ENCODE data around the gene CST4. TPM values are rescaled to one million over a fixed set of nuclear protein-coding genes. Genes with fewer than 3 reads are reported as not detected.

Gene CST4
- total RNA-seq, 1 experiment from 2014 or later, result not detected

DNA sequence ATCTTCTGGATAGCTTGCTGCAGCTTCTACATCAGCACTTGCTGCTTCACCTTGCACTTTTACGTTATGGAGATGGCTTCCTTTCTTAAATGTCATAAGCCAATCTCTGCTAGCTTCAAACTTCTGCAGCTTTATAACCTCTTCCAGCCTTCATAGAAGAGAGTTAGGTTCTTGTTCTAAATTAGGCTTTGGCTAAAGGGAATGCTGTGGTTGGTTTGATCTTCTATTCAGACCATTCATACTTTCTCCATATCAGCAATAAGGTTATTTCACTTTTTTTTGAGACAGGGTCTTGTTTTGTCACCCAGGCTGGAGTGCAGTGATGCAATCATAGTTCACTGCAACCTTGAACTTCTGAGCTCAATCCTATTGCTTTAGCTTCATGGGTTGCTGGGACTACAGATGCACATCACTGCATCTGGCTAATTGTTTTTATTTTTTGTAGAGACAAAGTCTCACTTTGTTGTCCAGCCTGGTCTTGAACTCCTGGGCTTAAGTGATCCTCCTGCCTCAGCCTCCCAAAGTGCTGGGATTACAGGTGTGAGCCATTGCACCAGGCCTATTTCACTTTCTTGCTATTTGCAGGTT lies 38.9 kb downstream of the CST4 start:
- Histone ChIP-seq H3K4me2 (ENCODE audit: low read depth, low read length, poor library complexity, severe bottlenecking) (no peak overlapping the region), H2AFZ (ENCODE audit: low read length) (no peak overlapping the region), H3K79me2 (ENCODE audit: low read length) (no peaks in the 10 kb centered on the region), H3K27ac (ENCODE audit: low read length) (no peak overlapping the region), H3K9ac (ENCODE audit: low read length) (no peak overlapping the region), H3K27me3 (ENCODE audit: low read length) (no peaks in the 10 kb centered on the region), H4K20me1 (ENCODE audit: insufficient read depth, low read depth, low read length) (no peaks in the 10 kb centered on the region), H3K4me3 (ENCODE audit: low read length) (no peak overlapping the region), H3K9me2 (replicated peaks; ENCODE audit: insufficient read depth, low read length) (no peaks in the 10 kb centered on the region), H3K4me1 (ENCODE audit: low read length) (no peaks in the 10 kb centered on the region), H3K9me3 (ENCODE audit: low read length) (no peaks in the 10 kb centered on the region), H3K36me3 (ENCODE audit: insufficient read depth, low read length) (no peaks in the 10 kb centered on the region)
- DNase-seq, result no peak

DNA sequence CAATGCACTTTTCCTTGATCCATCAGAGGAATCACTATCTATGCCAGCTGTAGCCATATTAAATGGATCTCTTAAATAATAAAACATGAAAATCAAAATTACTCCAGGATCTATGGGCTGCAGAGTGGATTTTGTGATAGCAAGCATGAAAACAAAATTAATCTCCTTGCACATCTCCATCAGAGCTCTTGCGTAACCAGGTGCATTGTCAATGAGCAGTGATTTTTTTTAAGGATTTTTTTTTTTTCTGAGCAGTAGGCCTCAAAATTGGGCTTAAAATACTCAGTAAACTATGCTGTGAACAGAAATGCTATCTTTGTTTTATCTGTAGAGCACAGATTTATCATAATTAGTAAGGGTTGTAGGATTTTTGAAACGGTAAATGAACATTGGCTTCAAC lies 39.6 kb downstream of the CST4 start:
- Histone ChIP-seq H3K27ac (ENCODE audit: low read length) (no peak overlapping the region), H3K79me2 (ENCODE audit: low read length) (no peaks in the 10 kb centered on the region), H2AFZ (ENCODE audit: low read length) (no peak overlapping the region), H3K27me3 (ENCODE audit: low read length) (no peaks in the 10 kb centered on the region), H3K4me1 (ENCODE audit: low read length) (no peaks in the 10 kb centered on the region), H3K4me2 (ENCODE audit: low read depth, low read length, poor library complexity, severe bottlenecking) (no peak overlapping the region), H3K4me3 (ENCODE audit: low read length) (no peak overlapping the region), H3K9me2 (replicated peaks; ENCODE audit: insufficient read depth, low read length) (no peaks in the 10 kb centered on the region), H4K20me1 (ENCODE audit: insufficient read depth, low read depth, low read length) (no peaks in the 10 kb centered on the region), H3K9me3 (ENCODE audit: low read length) (no peaks in the 10 kb centered on the region), H3K9ac (ENCODE audit: low read length) (no peak overlapping the region), H3K36me3 (ENCODE audit: insufficient read depth, low read length) (no peaks in the 10 kb centered on the region)
- DNase-seq, result no peak

DNA sequence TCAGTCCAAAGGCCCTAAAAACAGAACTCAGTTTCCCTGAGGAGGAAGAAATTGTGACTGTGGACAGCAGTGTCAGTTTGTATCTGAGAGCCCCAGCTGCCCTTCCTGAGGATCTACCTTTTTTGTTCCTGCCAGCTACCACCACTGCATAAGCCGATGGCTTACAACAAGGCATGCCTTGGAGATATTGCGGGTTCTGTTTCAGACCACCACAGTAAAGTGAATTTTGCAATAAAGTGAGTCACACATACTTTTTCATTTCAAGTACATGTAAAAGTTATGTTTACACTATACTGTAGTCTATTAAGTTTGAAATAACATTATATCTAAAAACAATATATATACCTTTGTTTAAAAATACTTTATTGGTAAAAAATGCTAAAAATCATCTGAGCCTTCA lies 41.5 kb downstream of the CST4 start:
- Histone ChIP-seq H3K79me2 (ENCODE audit: low read length) (no peaks in the 10 kb centered on the region), H3K9ac (ENCODE audit: low read length) (no peak overlapping the region), H3K27me3 (ENCODE audit: low read length) (no peaks in the 10 kb centered on the region), H3K4me2 (ENCODE audit: low read depth, low read length, poor library complexity, severe bottlenecking) (no peak overlapping the region), H3K9me3 (ENCODE audit: low read length) (no peaks in the 10 kb centered on the region), H3K9me2 (replicated peaks; ENCODE audit: insufficient read depth, low read length) (no peaks in the 10 kb centered on the region), H2AFZ (ENCODE audit: low read length) (no peak overlapping the region), H3K36me3 (ENCODE audit: insufficient read depth, low read length) (no peaks in the 10 kb centered on the region), H3K4me1 (ENCODE audit: low read length) (no peaks in the 10 kb centered on the region), H3K4me3 (ENCODE audit: low read length) (no peak overlapping the region), H4K20me1 (ENCODE audit: insufficient read depth, low read depth, low read length) (no peaks in the 10 kb centered on the region), H3K27ac (ENCODE audit: low read length) (no peak overlapping the region)
- DNase-seq, result no peak

GRCh38 chr20:23646106-23646873 lies 42.5 kb downstream of the CST4 start:
- Histone ChIP-seq H3K9me2 (replicated peaks; ENCODE audit: insufficient read depth, low read length) (no peaks in the 10 kb centered on the region), H3K4me1 (ENCODE audit: low read length) (no peaks in the 10 kb centered on the region), H3K36me3 (ENCODE audit: insufficient read depth, low read length) (no peaks in the 10 kb centered on the region), H3K4me3 (ENCODE audit: low read length) (no peak overlapping the region), H3K27ac (ENCODE audit: low read length) (no peak overlapping the region), H3K4me2 (ENCODE audit: low read depth, low read length, poor library complexity, severe bottlenecking) (no peak overlapping the region), H3K27me3 (ENCODE audit: low read length) (no peaks in the 10 kb centered on the region), H3K9me3 (ENCODE audit: low read length) (no peaks in the 10 kb centered on the region), H3K79me2 (ENCODE audit: low read length) (no peaks in the 10 kb centered on the region), H2AFZ (ENCODE audit: low read length) (no peak overlapping the region), H4K20me1 (ENCODE audit: insufficient read depth, low read depth, low read length) (no peaks in the 10 kb centered on the region), H3K9ac (ENCODE audit: low read length) (no peak overlapping the region)
- DNase-seq, result no peak

DNA sequence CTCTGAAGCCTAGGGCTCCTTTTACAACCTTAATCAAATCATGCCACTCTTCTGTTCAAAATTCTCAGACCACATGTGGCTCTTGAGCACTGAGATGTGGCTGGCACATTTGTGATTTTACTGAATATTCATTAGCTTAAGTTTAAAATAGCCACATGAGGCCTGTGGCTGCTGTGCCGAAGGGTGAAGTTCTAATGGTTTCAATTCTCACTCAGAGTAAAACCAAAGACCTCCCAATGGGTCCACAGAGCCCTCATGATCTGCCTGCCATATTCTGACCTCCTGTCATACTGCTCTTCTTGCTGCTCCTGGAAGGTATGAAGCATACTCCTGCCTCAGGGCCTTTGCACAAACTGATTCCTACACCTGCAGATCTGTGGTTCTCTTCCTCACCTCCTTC lies 43.3 kb downstream of the CST4 start:
- Histone ChIP-seq H3K4me2 (ENCODE audit: low read depth, low read length, poor library complexity, severe bottlenecking) (no peak overlapping the region), H3K27me3 (ENCODE audit: low read length) (no peaks in the 10 kb centered on the region), H3K9me2 (replicated peaks; ENCODE audit: insufficient read depth, low read length) (no peaks in the 10 kb centered on the region), H3K79me2 (ENCODE audit: low read length) (no peaks in the 10 kb centered on the region), H4K20me1 (ENCODE audit: insufficient read depth, low read depth, low read length) (no peaks in the 10 kb centered on the region), H3K9ac (ENCODE audit: low read length) (no peak overlapping the region), H3K27ac (ENCODE audit: low read length) (no peak overlapping the region), H3K36me3 (ENCODE audit: insufficient read depth, low read length) (no peaks in the 10 kb centered on the region), H3K9me3 (ENCODE audit: low read length) (no peaks in the 10 kb centered on the region), H3K4me1 (ENCODE audit: low read length) (no peaks in the 10 kb centered on the region), H3K4me3 (ENCODE audit: low read length) (no peak overlapping the region), H2AFZ (ENCODE audit: low read length) (no peak overlapping the region)
- DNase-seq, result no peak

- Histone ChIP-seq H4K20me1 (ENCODE audit: insufficient read depth, low read depth, low read length) (no peaks in the 10 kb centered on the region), H3K27ac (ENCODE audit: low read length) (no peak overlapping the region), H3K9ac (ENCODE audit: low read length) (no peak overlapping the region), H3K4me3 (ENCODE audit: low read length) (no peak overlapping the region), H3K9me3 (ENCODE audit: low read length) (no peaks in the 10 kb centered on the region), H3K27me3 (ENCODE audit: low read length) (no peaks in the 10 kb centered on the region), H3K4me1 (ENCODE audit: low read length) (no peaks in the 10 kb centered on the region), H3K4me2 (ENCODE audit: low read depth, low read length, poor library complexity, severe bottlenecking) (no peak overlapping the region), H3K36me3 (ENCODE audit: insufficient read depth, low read length) (no peaks in the 10 kb centered on the region), H3K9me2 (replicated peaks; ENCODE audit: insufficient read depth, low read length) (no peaks in the 10 kb centered on the region), H2AFZ (ENCODE audit: low read length) (no peak overlapping the region), H3K79me2 (ENCODE audit: low read length) (no peaks in the 10 kb centered on the region)
- DNase-seq, result no peak
Measured at GRCh38 chr20:23644164-23644563, 44.7 kb downstream of the CST4 start.

DNA sequence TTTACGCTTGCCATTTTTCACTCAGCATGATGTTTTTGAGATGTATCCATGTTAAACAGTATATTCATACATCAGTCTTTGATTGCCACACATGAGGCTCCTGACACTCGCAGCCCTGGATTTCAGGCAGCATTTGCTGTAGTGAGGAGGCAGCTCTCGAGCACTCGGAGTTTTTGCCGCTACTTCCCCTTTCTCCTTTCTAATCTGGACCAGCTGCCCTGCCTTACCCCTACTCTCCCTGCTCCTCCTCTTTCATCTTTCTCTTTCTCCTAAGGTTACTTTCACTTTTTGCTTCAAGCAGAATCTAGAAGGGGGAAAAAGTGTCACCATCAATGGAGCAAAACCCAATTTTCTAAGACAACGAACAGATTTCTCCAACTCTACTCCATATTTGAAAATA lies 45.2 kb downstream of the CST4 start:
- Histone ChIP-seq H4K20me1 (ENCODE audit: insufficient read depth, low read depth, low read length) (no peaks in the 10 kb centered on the region), H3K27me3 (ENCODE audit: low read length) (no peaks in the 10 kb centered on the region), H3K4me3 (ENCODE audit: low read length) (no peak overlapping the region), H3K4me1 (ENCODE audit: low read length) (no peaks in the 10 kb centered on the region), H3K27ac (ENCODE audit: low read length) (no peak overlapping the region), H3K9me3 (ENCODE audit: low read length) (no peaks in the 10 kb centered on the region), H3K36me3 (ENCODE audit: insufficient read depth, low read length) (no peaks in the 10 kb centered on the region), H3K79me2 (ENCODE audit: low read length) (no peaks in the 10 kb centered on the region), H3K9ac (ENCODE audit: low read length) (no peak overlapping the region), H3K9me2 (replicated peaks; ENCODE audit: insufficient read depth, low read length) (no peaks in the 10 kb centered on the region), H3K4me2 (ENCODE audit: low read depth, low read length, poor library complexity, severe bottlenecking) (no peak overlapping the region), H2AFZ (ENCODE audit: low read length) (no peak overlapping the region)
- DNase-seq, result no peak

GRCh38 chr20:23641936-23642751 lies 46.7 kb downstream of the CST4 start:
- Histone ChIP-seq H3K27ac (ENCODE audit: low read length) (no peak overlapping the region), H3K4me2 (ENCODE audit: low read depth, low read length, poor library complexity, severe bottlenecking) (no peak overlapping the region), H2AFZ (ENCODE audit: low read length) (no peak overlapping the region), H3K4me3 (ENCODE audit: low read length) (no peak overlapping the region), H4K20me1 (ENCODE audit: insufficient read depth, low read depth, low read length) (no peaks in the 10 kb centered on the region), H3K9me3 (ENCODE audit: low read length) (no peaks in the 10 kb centered on the region), H3K9ac (ENCODE audit: low read length) (no peak overlapping the region), H3K4me1 (ENCODE audit: low read length) (no peaks in the 10 kb centered on the region), H3K27me3 (ENCODE audit: low read length) (no peaks in the 10 kb centered on the region), H3K9me2 (replicated peaks; ENCODE audit: insufficient read depth, low read length) (no peaks in the 10 kb centered on the region), H3K36me3 (ENCODE audit: insufficient read depth, low read length) (no peaks in the 10 kb centered on the region), H3K79me2 (ENCODE audit: low read length) (no peaks in the 10 kb centered on the region)
- DNase-seq, result no peak

Data from Karpas-422 (cell line).